IMR-90 (cell line): ENCODE data around the gene GABBR2. TPM values are rescaled to one million over a fixed set of nuclear protein-coding genes. Genes with fewer than 3 reads are reported as not detected.

ENCODE experiments used
- ATAC-seq: fragments of 200-7000 bp; cut with Tn5 transposase; 2 replicates; pipeline ENCODE4 v1.9.1; 2020; ENCODE audit warnings: low read depth, mild to moderate bottlenecking, moderate library complexity
- BruUV-seq: library from RNA; stranded (reverse); fragments of 400-500 nt; replicated peaks from 2 replicates; lab custom pipeline; 2021; lab: Mats Ljungman, UMichigan
- CTCF ChIA-PET: fragments of 300-600 bp; formaldehyde crosslinking; extraction: SDS; loops from one replicate; lab custom pipeline; 2021; ENCODE audit warnings: antibody characterized with exemption; lab: Yijun Ruan, JAX
- POLR2A ChIA-PET: fragments of 300-600 bp; sonication (Branson Sonifier 250); formaldehyde crosslinking; loops from one replicate; lab custom pipeline; 2022; ENCODE audit warnings: antibody characterized with exemption; ENCODE audit not compliant: unreplicated experiment; lab: Charles Lee
- DNase-seq: peaks from one replicate; pipeline ENCODE4 v3.0.0; 2013
- H2AFZ ChIP-seq: replicated peaks from 2 replicates; pipeline ENCODE3; 2013; ENCODE audit warnings: low read length, mild to moderate bottlenecking; ENCODE audit not compliant: poor library complexity
- H2AK5ac ChIP-seq: 2 replicates; pipeline ENCODE4 v1.6.1; 2013; ENCODE audit warnings: low read depth, low read length, inconsistent platforms
- H2AK9ac ChIP-seq: replicated peaks from 2 replicates; pipeline ENCODE3; 2013; ENCODE audit warnings: mild to moderate bottlenecking, low read depth, low read length, moderate library complexity; ENCODE audit not compliant: poor library complexity
- H2BK120ac ChIP-seq: 2 replicates; pipeline ENCODE4 v1.6.1; 2013; ENCODE audit warnings: low read depth, low read length, inconsistent platforms
- H2BK15ac ChIP-seq: 3 replicates; pipeline ENCODE4 v1.6.1; 2013; ENCODE audit warnings: low read depth, low read length, inconsistent platforms
- H2BK20ac ChIP-seq: 2 replicates; pipeline ENCODE4 v1.6.1; 2013; ENCODE audit warnings: low read depth, mild to moderate bottlenecking, inconsistent platforms, low read length, moderate library complexity
- H2BK5ac ChIP-seq: 2 replicates; pipeline ENCODE4 v1.6.1; 2013; ENCODE audit warnings: mild to moderate bottlenecking, low read depth, low read length, inconsistent platforms; ENCODE audit not compliant: poor library complexity, severe bottlenecking
- H3K14ac ChIP-seq: replicated peaks from 2 replicates; pipeline ENCODE4 v1.6.1; 2013; ENCODE audit warnings: low read depth, low read length, inconsistent platforms
- H3K18ac ChIP-seq: 2 replicates; pipeline ENCODE4 v1.6.1; 2013; ENCODE audit warnings: low read depth, low read length, control low read depth
- H3K23ac ChIP-seq: 2 replicates; pipeline ENCODE4 v1.6.1; 2013; ENCODE audit warnings: low read depth, low read length, inconsistent platforms
- H3K27ac ChIP-seq: 2 replicates; pipeline ENCODE4 v1.5.1; 2013; ENCODE audit warnings: mild to moderate bottlenecking, control low read depth, low read length; ENCODE audit not compliant: insufficient read depth
- H3K27me3 ChIP-seq: 2 replicates; pipeline ENCODE4 v1.6.1; 2013; ENCODE audit warnings: low read length; ENCODE audit not compliant: control insufficient read depth, insufficient read depth
- H3K36me3 ChIP-seq: 2 replicates; pipeline ENCODE4 v1.6.1; 2013; ENCODE audit warnings: low read length, mixed read lengths; ENCODE audit not compliant: control insufficient read depth, insufficient read depth
- H3K4ac ChIP-seq: 2 replicates; pipeline ENCODE4 v1.6.1; 2013; ENCODE audit warnings: low read depth, low read length, inconsistent platforms
- H3K4me1 ChIP-seq: 2 replicates; pipeline ENCODE4 v1.6.1; 2013; ENCODE audit warnings: low read length, mixed read lengths; ENCODE audit not compliant: control insufficient read depth, insufficient read depth
- H3K4me2 ChIP-seq: 2 replicates; pipeline ENCODE4 v1.6.1; 2013; ENCODE audit warnings: low read depth, mild to moderate bottlenecking, control low read depth, low read length, moderate library complexity
- H3K4me3 ChIP-seq: 2 replicates; pipeline ENCODE4 v1.5.1; 2013; ENCODE audit warnings: low read depth, mild to moderate bottlenecking, control low read depth, low read length, moderate library complexity; ENCODE audit not compliant: insufficient read depth
- H3K56ac ChIP-seq: 2 replicates; pipeline ENCODE4 v1.6.1; 2013; ENCODE audit warnings: low read length, inconsistent platforms; ENCODE audit not compliant: insufficient read depth; ENCODE audit errors: extremely low read depth
- H3K79me1 ChIP-seq, 2 experiments: 2 replicates each; pipeline ENCODE4 v1.6.1; 2013; ENCODE audit warnings: low read length in 2 of 2, inconsistent platforms in 1 of 2, low read depth in 1 of 2
- H3K9ac ChIP-seq: 2 replicates; pipeline ENCODE4 v1.6.1; 2013; ENCODE audit warnings: low read depth, low read length, control low read depth
- H3K9me1 ChIP-seq: 2 replicates; pipeline ENCODE4 v1.6.1; 2013; ENCODE audit warnings: low read length, inconsistent platforms; ENCODE audit not compliant: insufficient read depth
- H3K9me3 ChIP-seq: 2 replicates; pipeline ENCODE4 v1.6.1; 2013; ENCODE audit warnings: low read length; ENCODE audit not compliant: control insufficient read depth, insufficient read depth
- H4K20me1 ChIP-seq: 2 replicates; pipeline ENCODE4 v1.6.1; 2013; ENCODE audit warnings: low read length, inconsistent platforms; ENCODE audit not compliant: insufficient read depth
- H4K5ac ChIP-seq: 2 replicates; pipeline ENCODE4 v1.6.1; 2013; ENCODE audit warnings: mild to moderate bottlenecking, low read depth, low read length, control low read depth
- H4K8ac ChIP-seq, 2 experiments: 2 replicates each; pipeline ENCODE4 v1.6.1; 2013; ENCODE audit warnings: low read depth in 2 of 2, low read length in 2 of 2, control low read depth in 1 of 2, inconsistent platforms in 1 of 2
- H4K91ac ChIP-seq: 2 replicates; pipeline ENCODE4 v1.6.1; 2013; ENCODE audit warnings: low read depth, low read length, inconsistent platforms; ENCODE audit not compliant: insufficient read depth
- FOS ChIP-seq: fragments of 150-350 bp; IDR thresholded peaks from 2 replicates; pipeline ENCODE4 v1.6.1; 2016; ENCODE audit warnings: low read depth, low read length
- dilution Hi-C: fragments of 300-500 bp; cut with HindIII; formaldehyde crosslinking; loops from one replicate; pipeline ENCODE4 v1.14.3; 2018; ENCODE audit warnings: low sequenced_read_pairs; ENCODE audit not compliant: unreplicated experiment
- in situ Hi-C: fragments of 300-500 bp; cut with MboI; formaldehyde crosslinking; loops from 3 replicates; pipeline ENCODE4 v1.14.3; 2019; ENCODE audit warnings: low sequenced_read_pairs, inconsistent platforms, mixed read lengths
- intact Hi-C: fragments of 100-400 bp; cut with micrococcal nuclease; formaldehyde crosslinking; loops from 2 replicates; pipeline ENCODE4 v1.10.0; 2022
- polyA plus RNA-seq, 3 experiments: library from polyadenylated mRNA; depleted of rRNA; stranded (reverse); fragments of >200 nt; gene quantifications; 2 replicates each; pipeline ENCODE4 v1.2.3, GENCODE V29; 2012; ENCODE audit warnings: low replicate concordance in 1 of 3
- total RNA-seq: library from RNA; depleted of rRNA; stranded (reverse); fragments of >200 nt; gene quantifications from 2 replicates; pipeline ENCODE4 v1.2.3, GENCODE V29; 2012
- TF ChIP-seq, protein P1 (sequence below): fragments of 150-350 bp; IDR thresholded peaks from 2 replicates; pipeline ENCODE4 v1.6.1; 2016; ENCODE audit warnings: low read depth, mild to moderate bottlenecking, low read length, moderate library complexity, borderline replicate concordance

The GABBR2 gene
- total and polyA plus RNA-seq, 2 of the 4 experiments (the other 2 are of a cell fraction): 14.2 to 20.3 TPM

DNA sequence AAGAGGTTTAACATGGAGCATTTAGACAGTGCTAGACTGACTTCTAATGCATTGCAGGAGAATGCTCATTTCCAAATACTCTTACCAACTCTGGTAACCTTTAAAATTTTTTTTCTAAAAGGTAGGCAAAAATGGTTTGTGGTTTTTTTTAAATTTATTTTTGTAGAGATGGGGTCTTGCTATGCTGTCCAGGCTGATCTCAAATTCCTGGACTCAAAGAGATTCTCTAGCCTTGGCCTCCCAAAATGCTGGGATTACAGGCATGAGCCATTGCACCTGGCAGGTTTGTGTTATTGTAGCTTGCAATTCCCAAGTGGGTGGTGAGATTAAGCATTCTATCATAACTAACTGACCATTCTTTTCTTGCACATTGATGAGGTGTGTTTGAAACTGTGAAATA, 410.3 kb downstream of the GABBR2 start:
- ATAC-seq: no peak
- Histone ChIP-seq H2AK5ac (no peak overlapping the region), H3K18ac (no peak overlapping the region), H4K20me1 (no peaks in the 10 kb centered on the region), H3K36me3 (peaks cover 12% of the 10 kb centered on the region), H3K79me1 (no peaks in the 10 kb centered on the region), H2BK20ac (no peak overlapping the region), H2AK9ac (no peak overlapping the region), H3K56ac (no peak overlapping the region), H2BK120ac (no peak overlapping the region), H3K4me2 (no peak overlapping the region), H4K5ac (no peak overlapping the region), H3K9ac (no peak overlapping the region), H3K9me1 (no peaks in the 10 kb centered on the region), H2AFZ (no peak overlapping the region), H3K9me3 (no peaks in the 10 kb centered on the region), H3K4ac (no peak overlapping the region), H3K4me3 (no peak overlapping the region), H3K23ac (no peak overlapping the region), H4K8ac (no peak overlapping the region), H4K91ac (no peak overlapping the region), H2BK5ac (no peak overlapping the region), H2BK15ac (no peak overlapping the region), H3K27ac (no peak overlapping the region), H3K4me1 (no peaks in the 10 kb centered on the region), H3K27me3 (no peaks in the 10 kb centered on the region), H3K14ac (no peak overlapping the region)
- TF ChIP-seq, protein P1, sequence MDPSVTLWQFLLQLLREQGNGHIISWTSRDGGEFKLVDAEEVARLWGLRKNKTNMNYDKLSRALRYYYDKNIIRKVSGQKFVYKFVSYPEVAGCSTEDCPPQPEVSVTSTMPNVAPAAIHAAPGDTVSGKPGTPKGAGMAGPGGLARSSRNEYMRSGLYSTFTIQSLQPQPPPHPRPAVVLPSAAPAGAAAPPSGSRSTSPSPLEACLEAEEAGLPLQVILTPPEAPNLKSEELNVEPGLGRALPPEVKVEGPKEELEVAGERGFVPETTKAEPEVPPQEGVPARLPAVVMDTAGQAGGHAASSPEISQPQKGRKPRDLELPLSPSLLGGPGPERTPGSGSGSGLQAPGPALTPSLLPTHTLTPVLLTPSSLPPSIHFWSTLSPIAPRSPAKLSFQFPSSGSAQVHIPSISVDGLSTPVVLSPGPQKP: no peak
- no peak for TF ChIP-seq FOS
- BruUV-seq: no TSS peak
- DNase-seq: no peak
- dilution Hi-C loops (no loop called here), intact Hi-C loops (no loop called here), in situ Hi-C loops (no loop called here)
- CTCF ChIA-PET: no interaction called here
- POLR2A ChIA-PET: no interaction called here
